ENCODE measurements around the gene GALNT16.

The GALNT16 gene

DNA sequence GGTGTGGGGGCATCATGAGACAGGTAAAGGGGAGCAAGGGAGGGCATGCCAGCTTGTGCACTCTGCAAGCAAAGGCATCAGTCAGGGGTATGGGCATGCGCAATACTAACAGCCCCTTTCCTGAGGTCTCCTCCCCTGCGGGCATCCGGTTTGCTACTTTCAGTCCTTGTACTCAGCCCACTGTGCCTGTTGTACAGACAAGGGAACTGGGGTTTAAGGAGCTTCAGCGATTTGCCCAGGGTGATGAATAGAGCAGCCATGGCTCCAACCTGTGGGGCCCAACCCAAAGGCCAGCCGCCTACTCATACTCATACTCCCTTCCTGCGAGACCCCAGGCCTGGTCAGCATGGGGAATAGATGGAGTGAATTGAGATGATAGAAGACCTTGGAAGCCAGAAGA is 66.7 kb downstream of the GALNT16 start:
- no peak overlapping the region for H3K4me3 ChIP-seq
- H3K27ac ChIP-seq: no peak overlapping the region

DNA sequence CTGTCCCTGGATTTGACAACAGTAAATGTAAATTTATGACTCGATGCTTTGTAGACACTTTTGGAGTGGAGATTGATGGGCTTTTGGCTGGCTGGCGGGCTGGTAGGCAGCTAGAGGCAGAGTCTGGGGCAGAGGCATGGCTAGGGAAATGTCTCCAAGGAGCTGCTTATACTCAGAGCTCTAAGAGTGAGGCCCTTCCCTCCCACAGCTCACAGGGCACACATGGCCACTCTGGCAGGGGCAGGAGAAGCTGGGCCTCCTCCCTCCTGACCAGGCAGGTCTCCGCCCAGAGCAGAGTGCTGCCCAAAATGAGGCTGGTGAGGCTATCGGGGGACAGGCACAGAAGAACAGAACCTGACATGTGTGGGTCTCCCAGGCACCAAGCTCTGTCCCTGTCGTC is 67.5 kb downstream of the GALNT16 start:
- Histone ChIP-seq H3K27ac (no peak overlapping the region), H3K4me3 (no peak overlapping the region)

DNA sequence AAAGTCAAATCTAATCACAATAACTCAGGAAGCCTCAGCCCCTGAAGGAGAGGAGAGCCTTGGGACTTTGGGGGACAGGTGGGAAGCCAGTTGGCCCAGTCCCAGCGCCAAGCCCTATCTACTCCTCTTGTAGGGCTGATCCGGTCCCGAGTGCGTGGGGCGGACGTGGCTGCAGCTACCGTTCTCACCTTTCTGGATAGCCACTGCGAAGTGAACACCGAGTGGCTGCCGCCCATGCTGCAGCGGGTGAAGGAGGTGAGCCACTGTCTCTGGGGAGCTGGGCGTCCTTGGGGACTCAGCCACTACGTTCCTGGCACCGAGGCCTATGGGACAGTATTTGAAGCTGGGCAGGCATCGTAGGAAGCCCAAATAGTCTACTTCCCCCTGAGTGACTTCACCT is 68.4 kb downstream of the GALNT16 start:
- H3K27ac ChIP-seq: no peak overlapping the region
- no peak overlapping the region for H3K4me3 ChIP-seq

DNA sequence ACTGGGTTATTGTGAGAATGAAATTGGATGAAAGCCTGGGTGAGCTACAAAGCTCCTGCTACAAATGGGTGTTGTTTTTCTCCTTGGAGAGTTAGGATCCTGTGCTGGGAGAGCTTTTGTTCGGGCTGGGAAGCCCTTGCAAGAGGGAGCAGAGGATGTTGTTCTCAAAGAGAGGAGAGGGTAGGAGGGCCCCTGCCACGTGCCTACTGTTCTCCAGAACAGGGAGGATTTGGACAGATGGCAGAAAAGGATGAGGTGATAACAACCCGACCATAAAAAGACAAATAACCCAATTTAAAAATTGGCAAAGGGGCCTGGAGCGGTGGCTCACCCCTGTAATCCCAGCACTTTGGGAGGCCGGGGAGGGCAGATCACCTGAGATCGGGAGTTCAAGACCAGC is 68.8 kb downstream of the GALNT16 start:
- Histone ChIP-seq H3K4me3 (no peak overlapping the region), H3K27ac (no peak overlapping the region)

DNA sequence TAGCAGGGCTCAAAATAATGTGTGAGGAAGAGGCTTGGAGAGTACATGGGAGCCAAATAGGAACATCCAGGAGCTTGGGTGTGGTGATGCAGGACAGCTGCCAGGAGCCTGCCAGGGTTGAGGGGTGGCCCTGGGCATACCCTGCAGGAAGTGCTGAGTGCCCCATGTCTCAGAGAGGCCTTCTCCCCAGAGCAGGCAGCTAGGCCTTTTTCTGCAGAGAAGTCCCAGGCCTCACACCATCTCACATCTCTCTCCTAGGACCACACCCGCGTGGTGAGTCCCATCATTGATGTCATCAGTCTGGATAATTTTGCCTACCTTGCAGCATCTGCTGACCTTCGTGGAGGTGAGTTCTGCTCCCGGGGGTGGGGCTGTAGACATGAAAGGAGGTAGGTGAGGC is 71.2 kb downstream of the GALNT16 start:
- Histone ChIP-seq H3K27ac (no peak overlapping the region), H3K4me3 (no peak overlapping the region)

DNA sequence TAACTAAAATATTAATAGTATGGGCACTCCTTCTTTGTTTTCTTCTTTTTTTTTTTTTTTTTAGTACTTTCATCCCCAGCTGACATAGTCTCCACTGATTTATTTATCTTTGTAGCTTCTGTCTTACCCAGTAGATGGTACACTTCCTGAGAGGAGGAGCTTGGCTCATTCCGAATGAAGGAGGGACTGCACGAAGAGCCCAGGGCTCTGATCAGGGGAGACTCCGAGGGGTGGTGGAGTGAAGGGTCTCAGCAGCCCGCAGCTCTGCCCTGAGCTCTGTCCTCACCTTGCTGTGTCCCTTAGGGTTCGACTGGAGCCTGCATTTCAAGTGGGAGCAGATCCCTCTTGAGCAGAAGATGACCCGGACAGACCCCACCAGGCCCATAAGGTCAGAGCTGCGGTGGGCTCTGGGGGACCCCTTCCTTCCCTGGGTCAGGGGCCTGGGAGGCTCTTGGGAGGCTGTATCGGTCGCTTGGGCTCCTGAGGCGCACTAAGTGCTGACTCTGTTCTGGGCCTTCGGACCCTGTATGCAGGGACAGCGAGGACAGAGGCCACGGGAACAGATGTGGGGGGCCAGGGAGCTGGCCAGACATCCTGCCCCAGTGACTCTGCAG is 72.9 kb downstream of the GALNT16 start:
- H3K4me3 ChIP-seq: no peak overlapping the region
- H3K27ac ChIP-seq: no peak overlapping the region

DNA sequence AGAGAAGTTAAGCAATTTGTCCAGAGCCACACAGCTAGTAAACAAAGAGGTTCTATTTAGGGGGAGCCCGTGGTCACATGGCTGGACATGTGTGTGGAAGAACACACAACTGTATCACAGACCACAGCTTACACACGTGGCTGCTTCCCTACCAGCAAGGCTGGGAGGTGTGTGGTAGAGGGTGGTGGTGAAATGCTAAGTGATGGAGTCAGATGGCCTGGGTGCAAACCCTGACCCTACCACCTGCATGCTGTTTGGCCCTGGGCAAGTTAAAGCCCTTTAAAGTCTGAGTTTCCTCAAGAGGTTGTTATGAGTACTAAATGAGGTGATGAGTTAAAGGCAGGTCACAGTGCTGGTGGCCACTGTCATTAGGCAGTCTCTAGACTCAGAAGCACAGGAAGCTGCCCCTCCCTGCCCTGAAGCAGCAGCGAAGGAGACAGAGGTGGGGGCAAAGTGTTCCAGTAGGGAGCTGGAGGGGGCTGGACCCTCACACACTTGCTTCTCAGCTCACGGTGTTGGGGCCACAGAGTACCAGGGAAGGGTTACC is 73.9 kb downstream of the GALNT16 start:
- Histone ChIP-seq H3K4me3 (no peak overlapping the region), H3K27ac (no peak overlapping the region)

DNA sequence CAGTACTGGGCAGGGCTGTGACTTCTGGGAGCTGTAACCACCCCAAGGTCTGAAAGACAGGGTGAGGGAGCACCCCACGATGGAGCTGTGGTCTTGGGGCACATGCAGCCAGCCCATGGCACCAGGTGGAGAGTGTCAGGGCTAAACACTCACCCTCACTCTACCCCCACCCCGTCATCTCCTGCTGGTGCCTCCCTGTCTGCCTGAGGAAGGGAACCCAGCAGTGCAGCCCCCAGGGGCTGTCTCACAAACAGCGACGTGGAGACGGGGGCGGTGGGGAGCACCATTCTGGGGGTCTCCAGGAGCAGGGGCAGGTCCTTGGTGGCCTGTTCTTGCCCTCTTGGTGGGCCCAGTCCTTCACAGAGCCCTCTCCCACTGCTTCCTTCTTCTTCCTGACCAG is 74.6 kb downstream of the GALNT16 start:
- H3K4me3 ChIP-seq: no peak overlapping the region
- H3K27ac ChIP-seq: peak overlapping the region in 1 of 21 experiments; percentile 23

DNA sequence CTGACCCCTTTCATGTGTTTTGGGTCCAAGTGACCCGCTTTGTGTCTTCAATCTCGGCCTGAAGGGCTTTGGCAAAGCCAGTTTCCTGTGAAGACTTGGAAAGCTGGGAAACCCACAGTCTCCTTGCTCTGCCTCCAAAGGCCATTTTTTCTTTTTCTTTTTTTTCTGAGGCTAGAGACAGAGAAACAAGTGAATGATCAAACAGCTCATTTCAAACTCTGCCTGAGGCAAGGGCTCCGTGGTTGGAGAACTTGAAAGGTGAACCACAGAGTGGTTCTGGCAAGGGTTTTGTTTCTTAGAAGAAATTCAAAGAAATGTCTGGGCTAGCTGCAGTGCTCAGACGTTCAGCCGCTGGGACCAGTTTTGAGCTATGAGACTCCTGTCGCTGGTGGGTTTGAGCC is 75.4 kb downstream of the GALNT16 start:
- Histone ChIP-seq H3K4me3 (no peak overlapping the region), H3K27ac (peak overlapping the region in 5 of 21 experiments; percentile 17 to 65 (median 45))

DNA sequence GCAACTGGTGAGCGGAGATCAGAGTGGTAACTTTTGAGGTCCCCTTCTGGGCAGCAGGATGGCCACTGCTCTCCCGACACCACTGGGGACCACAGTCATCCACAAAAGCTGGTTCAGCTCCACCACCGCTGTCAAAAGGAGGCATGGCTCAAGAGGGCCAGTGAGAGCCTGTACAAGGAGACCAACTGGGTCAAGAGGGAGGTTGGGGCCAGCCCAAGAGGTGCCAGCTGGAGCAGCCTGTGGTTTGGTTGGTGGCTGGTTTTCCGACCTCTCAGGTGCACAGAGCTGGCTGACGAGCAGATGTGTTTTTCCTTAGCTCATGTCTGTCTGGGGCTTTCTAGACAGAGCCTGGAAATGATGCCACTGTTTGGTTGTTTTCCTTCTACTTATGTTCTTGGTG is 78.0 kb downstream of the GALNT16 start:
- Histone ChIP-seq H3K27ac (no peak overlapping the region), H3K4me3 (no peak overlapping the region)

DNA sequence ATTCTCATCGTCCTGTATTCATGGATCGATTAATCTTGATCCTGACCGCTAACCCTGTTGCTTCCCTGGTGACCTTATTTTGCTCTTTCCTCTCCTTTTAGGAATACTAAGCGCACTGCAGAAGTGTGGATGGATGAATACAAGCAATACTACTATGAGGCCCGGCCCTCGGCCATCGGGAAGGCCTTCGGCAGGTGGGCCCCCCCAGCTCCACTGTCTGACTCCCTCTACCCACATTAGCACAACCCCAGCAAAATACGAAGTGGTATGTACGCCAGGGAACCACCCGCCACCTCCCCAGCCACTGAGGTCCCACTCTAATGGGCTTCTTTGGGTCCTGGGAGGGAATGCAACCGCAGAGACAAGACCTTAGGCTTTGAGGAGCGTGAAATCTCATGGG is 79.5 kb downstream of the GALNT16 start:
- no peak overlapping the region for H3K27ac ChIP-seq

DNA sequence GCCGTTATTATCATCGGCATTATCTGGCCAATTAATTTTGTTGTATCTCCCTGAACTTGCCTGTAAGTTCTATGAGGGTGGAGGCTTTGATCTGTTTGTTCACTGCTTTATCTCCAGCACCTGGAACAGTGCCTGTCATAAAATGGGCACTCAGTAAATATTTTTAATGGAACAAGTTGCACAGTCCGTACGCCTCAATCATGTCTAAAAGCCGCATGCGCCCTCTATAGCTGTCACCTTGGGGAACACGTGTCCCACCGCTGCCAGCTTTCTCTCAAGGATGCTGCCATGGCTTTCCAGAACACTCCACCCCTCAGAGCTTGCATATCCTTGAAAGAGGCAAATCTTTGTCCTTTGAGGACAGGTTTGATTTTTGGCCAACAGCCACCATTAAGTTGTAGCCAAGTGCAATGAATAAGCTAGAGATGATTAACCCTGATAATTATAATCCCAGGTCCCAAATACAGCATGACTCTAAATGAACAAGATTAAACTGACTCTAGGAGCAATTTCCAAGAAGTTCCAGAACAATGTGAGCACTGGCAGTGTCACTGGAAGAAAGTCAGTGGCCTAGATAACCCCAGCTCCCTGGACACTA is 83.1 kb downstream of the GALNT16 start:
- H3K27ac ChIP-seq: no peak overlapping the region
- no peak overlapping the region for H3K4me3 ChIP-seq

More for the DNA sequence above, 79.5 kb downstream of the GALNT16 start:
- no peak overlapping the region for H3K4me3 ChIP-seq

DNA sequence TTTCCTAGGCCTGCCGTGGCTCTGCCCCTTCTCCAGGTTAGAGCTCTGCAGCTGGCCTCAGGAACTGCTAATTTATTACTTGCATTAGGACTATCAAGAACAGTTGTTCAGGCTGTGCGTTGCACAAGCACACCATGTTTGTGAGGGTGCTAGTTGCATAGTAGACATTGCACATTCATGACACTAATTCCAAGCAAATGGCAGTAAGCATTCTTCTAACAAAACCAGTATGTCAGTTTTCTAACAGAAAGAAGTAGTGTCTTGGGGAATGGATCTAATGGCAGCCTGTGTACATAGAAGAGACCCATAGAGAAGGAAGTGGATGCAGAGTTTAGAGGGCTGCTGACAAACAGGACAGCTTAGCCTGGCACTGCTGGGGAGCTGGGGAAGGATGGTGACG is 84.2 kb downstream of the GALNT16 start:
- H3K27ac ChIP-seq: no peak overlapping the region
- H3K4me3 ChIP-seq: no peak overlapping the region

DNA sequence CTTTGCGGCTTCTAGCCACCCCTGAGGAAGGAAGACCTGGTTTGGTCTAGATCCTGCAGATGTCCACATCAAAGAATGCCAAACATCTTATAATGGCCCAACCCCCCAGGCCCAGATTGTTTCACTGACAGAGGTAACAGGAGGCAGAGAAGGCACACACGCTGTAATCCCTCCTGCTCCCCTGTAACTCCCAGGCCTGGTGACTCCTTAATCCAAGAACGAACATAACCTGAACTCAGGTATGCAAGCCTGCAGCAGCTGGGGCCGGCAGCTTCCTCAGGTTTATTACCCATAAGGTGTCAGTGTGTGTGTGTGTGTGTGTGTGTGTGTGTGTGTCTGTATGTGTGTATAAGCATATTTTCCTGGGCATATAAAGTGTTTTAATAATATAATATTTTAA is 85.4 kb downstream of the GALNT16 start:
- H3K27ac ChIP-seq: no peak overlapping the region

DNA sequence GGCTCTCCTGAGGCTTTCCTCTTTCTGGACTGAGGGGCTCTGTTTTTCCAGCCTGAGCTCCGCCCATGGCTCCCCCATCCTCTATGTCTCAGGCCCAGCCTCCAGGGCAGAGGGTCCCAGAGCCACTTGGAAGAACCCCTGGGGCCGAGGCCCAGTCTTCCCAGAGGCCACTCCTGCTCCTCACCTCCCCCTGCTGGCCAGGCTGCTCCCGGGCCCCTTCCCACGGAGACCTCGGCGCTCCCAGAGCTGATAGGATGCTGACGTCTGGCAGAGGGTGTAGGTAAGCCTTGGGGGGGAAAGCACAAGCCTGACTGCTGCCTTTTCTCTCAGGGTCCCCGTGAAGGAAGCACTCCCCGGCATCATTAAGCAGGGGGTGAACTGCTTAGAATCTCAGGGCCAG is 86.8 kb downstream of the GALNT16 start:
- H3K4me3 ChIP-seq: no peak overlapping the region
- no peak overlapping the region for H3K27ac ChIP-seq

More for the DNA sequence above, 85.4 kb downstream of the GALNT16 start:
- H3K4me3 ChIP-seq: no peak overlapping the region

DNA sequence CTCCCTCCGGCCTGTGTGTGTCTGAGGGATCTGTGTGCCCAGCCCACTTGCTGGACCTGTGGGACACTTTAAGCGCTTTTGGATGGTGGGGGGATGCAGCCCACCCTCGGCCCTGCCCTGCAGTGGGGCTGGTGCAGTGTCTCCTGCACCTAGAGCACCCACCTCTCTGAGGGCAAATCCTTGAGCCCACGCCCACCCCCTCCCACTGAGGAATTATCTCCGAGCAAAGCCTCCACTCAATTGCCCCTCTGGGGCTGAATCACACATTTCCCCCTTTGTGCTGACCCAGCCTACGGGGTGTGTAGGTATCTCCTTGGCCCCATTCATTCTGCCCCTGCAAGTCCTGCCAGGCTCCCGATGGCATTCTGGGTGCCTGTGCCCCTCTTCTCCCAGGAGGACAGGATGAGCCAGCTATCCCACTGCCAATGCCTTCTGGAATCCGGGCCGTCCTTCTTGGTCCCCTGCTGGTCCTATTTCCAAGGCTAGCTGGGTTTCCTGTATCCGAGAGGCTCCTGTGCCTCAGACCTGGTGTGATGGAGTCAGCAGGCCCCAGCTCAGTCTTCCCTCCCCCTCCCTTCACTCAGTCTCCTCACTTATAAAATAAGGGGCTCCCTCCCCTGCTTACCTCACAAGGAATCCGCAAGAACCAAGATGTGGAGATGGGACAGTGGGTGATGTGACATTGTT is 89.3 kb downstream of the GALNT16 start:
- H3K27ac ChIP-seq: no peak overlapping the region
- no peak overlapping the region for H3K4me3 ChIP-seq

DNA sequence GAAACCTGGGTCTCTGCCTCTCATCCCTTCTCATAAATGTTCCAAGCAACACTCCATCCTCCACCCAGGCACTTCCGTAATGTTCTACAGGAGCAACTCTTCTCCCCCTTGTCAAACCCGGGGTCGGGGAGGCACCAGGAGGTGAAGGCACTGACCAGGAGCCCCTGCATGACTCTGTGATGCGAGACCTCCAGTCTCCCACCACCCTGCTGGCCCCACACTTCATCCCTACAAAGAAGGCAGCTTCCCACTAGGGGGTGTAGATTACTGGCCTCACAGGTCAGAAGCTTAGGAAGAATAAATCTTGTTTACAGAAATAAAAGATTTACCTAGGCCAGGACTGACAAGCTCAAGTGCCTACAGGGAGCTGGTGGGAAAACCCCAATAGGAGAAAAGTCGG is 90.9 kb downstream of the GALNT16 start:
- H3K4me3 ChIP-seq: no peak overlapping the region
- H3K27ac ChIP-seq: no peak overlapping the region

DNA sequence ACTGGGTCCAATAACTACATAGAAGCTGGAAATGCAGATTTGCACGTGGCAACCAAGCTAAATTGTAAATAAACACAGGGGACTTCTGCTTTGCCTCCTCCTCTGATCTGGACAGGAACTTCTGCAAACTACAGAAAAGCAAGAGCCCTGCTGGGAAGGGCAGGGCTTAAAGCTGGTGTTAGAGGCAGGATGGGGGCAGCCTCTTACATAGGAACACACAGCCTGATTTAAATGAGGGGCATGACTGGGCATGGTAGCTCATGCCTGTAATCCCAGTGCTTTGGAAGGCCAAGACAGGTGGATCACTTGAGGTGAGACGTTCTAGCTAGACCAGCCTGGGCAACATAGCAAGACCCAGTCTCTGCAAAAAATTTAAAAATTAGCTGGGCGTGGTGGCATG is 91.4 kb downstream of the GALNT16 start:
- H3K27ac ChIP-seq: no peak overlapping the region

DNA sequence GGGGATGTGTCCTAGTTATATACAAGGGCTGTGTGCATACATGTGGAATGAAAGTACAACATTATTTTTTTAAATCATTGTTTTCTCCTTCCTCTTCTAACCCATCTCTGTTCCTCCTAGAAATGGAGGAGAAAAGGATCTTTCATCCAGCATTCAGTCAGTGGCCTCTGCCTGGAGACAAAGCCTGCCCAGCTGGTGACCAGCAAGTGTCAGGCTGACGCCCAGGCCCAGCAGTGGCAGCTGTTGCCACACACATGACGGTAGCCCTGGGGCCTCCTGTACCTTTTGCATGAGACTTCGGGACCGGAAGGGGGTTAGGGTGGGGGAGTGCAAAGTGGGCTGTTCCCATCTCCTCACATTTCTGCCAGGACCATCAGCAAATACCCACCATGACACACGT is 92.0 kb downstream of the GALNT16 start:
- Histone ChIP-seq H3K4me3 (no peak overlapping the region), H3K27ac (no peak overlapping the region)

More for the DNA sequence above, 91.4 kb downstream of the GALNT16 start:
- no peak overlapping the region for H3K4me3 ChIP-seq

DNA sequence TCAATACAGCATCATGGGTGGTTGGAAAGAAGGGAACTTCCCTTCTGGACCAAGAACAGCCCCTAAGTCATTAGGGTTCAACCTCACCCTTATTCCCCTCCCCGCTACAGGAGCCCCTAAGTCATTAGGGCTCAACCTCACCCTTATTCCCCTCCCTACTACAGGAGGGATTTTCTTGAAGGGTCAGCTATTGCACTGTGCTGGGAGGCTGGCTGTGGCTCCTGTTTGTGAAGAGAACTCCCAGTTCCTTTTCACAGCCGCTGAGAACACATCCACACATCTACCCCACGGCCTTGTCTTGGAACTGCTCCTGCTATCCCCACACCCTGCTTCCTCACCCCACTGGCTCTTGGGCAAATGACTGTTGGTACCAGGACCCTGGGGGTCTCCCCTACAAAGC is 93.2 kb downstream of the GALNT16 start:
- no peak overlapping the region for H3K27ac ChIP-seq
- no peak overlapping the region for H3K4me3 ChIP-seq

Measured in skin epidermis (tissue), 12 donors.